ENCODE data around the gene RNF135.

- TF ChIP-seq CTCF (optimal IDR thresholded peaks at IDR 0.05 in 1 of 3, IDR thresholded peaks at IDR 0.05 in 1 of 3, conservative IDR thresholded peaks at IDR 0.05 in 1 of 3; ENCODE audit: extremely low read depth in 1 of 3, insufficient read depth in 2 of 3, low read length in 3 of 3): no peak
- TF ChIP-seq EZH2 (IDR thresholded peaks at IDR 0.05; ENCODE audit: low read length): no peak
These were observed 40.3 kb upstream of the RNF135 start for GRCh38 chr17:30930495-30930894.
